ENCODE results near the gene CDK4. TPM values are rescaled to one million over a fixed set of nuclear protein-coding genes. Genes with fewer than 3 reads are reported as not detected.

CDK4 gene
- total RNA-seq, 1 donor from 2014 or later = 193 TPM

- Mint-ChIP-seq H3K36me3 (peaks cover 31% of the 10 kb centered on the region), H3K27ac (peak overlapping the region; percentile 95), H3K9me3 (no peaks in the 10 kb centered on the region), H3K27me3 (peaks cover 28% of the 10 kb centered on the region), H3K4me1 (ENCODE audit: unreplicated experiment) (peaks cover 43% of the 10 kb centered on the region), H3K4me3 (peak overlapping the region; percentile 98)
- no peak for DNase-seq (ENCODE audit: extremely low spot score, unreplicated experiment)
- TF ChIP-seq, protein P1, sequence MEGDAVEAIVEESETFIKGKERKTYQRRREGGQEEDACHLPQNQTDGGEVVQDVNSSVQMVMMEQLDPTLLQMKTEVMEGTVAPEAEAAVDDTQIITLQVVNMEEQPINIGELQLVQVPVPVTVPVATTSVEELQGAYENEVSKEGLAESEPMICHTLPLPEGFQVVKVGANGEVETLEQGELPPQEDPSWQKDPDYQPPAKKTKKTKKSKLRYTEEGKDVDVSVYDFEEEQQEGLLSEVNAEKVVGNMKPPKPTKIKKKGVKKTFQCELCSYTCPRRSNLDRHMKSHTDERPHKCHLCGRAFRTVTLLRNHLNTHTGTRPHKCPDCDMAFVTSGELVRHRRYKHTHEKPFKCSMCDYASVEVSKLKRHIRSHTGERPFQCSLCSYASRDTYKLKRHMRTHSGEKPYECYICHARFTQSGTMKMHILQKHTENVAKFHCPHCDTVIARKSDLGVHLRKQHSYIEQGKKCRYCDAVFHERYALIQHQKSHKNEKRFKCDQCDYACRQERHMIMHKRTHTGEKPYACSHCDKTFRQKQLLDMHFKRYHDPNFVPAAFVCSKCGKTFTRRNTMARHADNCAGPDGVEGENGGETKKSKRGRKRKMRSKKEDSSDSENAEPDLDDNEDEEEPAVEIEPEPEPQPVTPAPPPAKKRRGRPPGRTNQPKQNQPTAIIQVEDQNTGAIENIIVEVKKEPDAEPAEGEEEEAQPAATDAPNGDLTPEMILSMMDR (conservative IDR thresholded peaks at IDR 0.05) = no peak
Observed at GRCh38 chr12:57751432-57751787, 700 bp downstream of the CDK4 start.

- no peak for DNase-seq (ENCODE audit: extremely low spot score, unreplicated experiment)
- H3K9me3 Mint-ChIP-seq = no peaks in the 10 kb centered on the region
- H3K4me1 Mint-ChIP-seq (ENCODE audit: unreplicated experiment) = peaks cover 43% of the 10 kb centered on the region
- peaks cover 36% of the 10 kb centered on the region for H3K36me3 Mint-ChIP-seq
- H3K4me3 Mint-ChIP-seq = peak overlapping the region; percentile 98
- H3K27me3 Mint-ChIP-seq = peaks cover 23% of the 10 kb centered on the region
- H3K27ac Mint-ChIP-seq = peak overlapping the region; percentile 95
- TF ChIP-seq, protein P1 (conservative IDR thresholded peaks at IDR 0.05) = no peak
Observed at GRCh38 chr12:57750561-57751431, 1.3 kb downstream of the CDK4 start.

DNA sequence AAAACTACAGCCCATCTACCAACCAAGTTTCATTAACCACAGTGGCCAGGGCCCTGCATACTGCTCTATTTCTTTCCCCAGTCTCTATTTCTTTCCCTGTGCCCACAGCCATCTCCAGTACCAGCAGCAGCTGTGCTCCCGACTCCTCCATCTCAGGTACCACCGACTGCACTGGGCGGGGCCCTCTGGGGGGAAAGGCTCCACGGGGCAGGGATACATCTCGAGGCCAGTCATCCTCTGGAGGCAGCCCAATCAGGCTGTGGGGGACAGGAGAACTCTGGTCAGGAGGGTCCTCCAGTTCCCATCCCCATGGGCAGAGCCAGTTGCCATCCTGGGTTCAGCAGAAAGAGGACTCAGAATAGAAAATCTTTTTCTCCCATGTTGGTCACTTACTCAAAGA, 3.0 kb downstream of the CDK4 start:
- DNase-seq (ENCODE audit: extremely low spot score, unreplicated experiment) = no peak
- Mint-ChIP-seq H3K9me3 (no peaks in the 10 kb centered on the region), H3K4me1 (ENCODE audit: unreplicated experiment) (peaks cover 50% of the 10 kb centered on the region), H3K36me3 (peaks cover 36% of the 10 kb centered on the region), H3K27me3 (peaks cover 24% of the 10 kb centered on the region), H3K27ac (no peak overlapping the region), H3K4me3 (no peak overlapping the region)
- TF ChIP-seq, protein P1 (conservative IDR thresholded peaks at IDR 0.05) = no peak

DNA sequence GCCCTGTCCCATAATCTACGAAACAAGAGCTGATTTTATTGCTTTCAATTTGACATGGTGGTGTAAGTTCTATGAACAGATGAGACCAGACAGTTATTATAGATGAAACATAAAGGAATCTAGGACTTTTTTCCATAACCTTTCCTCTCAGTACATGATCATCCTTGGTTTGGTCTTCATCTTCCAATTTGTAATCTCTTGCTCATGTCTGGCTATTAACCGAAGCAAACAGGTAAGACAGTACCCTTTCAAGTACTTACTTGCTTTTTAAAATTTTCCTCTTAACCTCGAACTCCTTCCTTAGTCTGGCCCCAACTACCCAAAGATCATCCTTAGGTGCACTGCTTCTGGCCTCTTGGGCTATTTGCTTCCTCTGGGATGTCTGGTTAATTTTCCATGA, 6.1 kb downstream of the CDK4 start:
- DNase-seq (ENCODE audit: extremely low spot score, unreplicated experiment) = no peak
- H3K27me3 Mint-ChIP-seq = peaks cover 25% of the 10 kb centered on the region
- no peaks in the 10 kb centered on the region for H3K9me3 Mint-ChIP-seq
- peaks cover 26% of the 10 kb centered on the region for H3K4me1 Mint-ChIP-seq (ENCODE audit: unreplicated experiment)
- peaks cover 26% of the 10 kb centered on the region for H3K36me3 Mint-ChIP-seq
- H3K4me3 Mint-ChIP-seq = peak overlapping the region; percentile 96
- TF ChIP-seq, protein P1 (conservative IDR thresholded peaks at IDR 0.05) = no peak
- H3K27ac Mint-ChIP-seq = peak overlapping the region; percentile 97

- Mint-ChIP-seq H3K4me1 (ENCODE audit: unreplicated experiment) (peaks cover 21% of the 10 kb centered on the region), H3K4me3 (peak overlapping the region; percentile 96), H3K9me3 (no peaks in the 10 kb centered on the region), H3K27ac (peak overlapping the region; percentile 97), H3K36me3 (peaks cover 24% of the 10 kb centered on the region), H3K27me3 (peaks cover 30% of the 10 kb centered on the region)
- TF ChIP-seq, protein P1 (conservative IDR thresholded peaks at IDR 0.05) = no peak
- no peak for DNase-seq (ENCODE audit: extremely low spot score, unreplicated experiment)
Observed at GRCh38 chr12:57745485-57745881, 6.6 kb downstream of the CDK4 start.
